Astrocyte of the cerebellum (primary cell): Measurements from ENCODE around the gene TNFRSF4.

Experiments
- DNase-seq: peaks from one replicate; pipeline ENCODE4 v3.0.0-alpha.2; 2011; ENCODE audit warnings: low read depth
- H3K4me3 ChIP-seq: 2 replicates; pipeline ENCODE4 v1.5.1; 2011; ENCODE audit warnings: mild to moderate bottlenecking, low read depth, low read length, moderate library complexity
- in situ Hi-C: cut with HindIII; loops from 2 replicates; pipeline ENCODE4 v1.10.0; 2017; ENCODE audit warnings: low sequenced_read_pairs
- TF ChIP-seq, protein P1 (sequence below): IDR thresholded peaks from 2 replicates; pipeline ENCODE4 v1.5.1; 2012; ENCODE audit warnings: low read length, low read depth, moderate library complexity, mild to moderate bottlenecking; ENCODE audit errors: missing control alignments

TNFRSF4 gene

DNA sequence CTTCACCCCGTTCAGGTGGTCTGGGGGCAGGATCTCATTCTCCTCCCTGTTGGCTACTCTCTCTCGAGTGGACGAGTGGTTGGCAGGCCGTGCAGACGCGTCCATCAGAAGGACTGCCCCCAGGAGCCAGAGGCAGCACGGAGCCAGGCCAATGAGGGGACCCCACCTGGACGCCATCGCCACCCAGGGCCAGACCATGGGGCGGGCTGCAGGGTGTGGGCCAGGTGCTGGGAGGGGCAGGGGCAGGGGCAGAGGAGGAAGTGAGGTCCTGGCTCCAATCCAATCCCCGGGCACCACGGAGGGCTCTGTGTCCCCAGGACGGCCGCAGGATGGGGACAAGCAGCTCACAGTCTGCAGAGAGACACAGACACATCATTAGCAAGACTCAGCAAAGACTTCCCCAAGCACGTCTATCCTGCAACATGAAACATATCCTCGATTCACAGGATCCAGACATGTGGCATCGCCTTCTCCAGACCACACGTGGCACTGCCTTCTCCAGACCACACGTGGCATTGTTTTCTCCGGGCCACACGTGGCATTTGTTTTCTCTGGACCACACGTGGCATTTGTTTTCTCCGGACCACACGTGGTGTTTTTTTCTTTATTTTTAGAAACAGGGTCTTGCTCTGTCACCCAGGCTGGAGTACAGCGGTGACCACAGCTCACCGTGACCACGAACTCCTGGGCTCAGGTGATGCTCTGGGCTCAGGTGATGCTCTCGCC is 14.8 kb upstream of the TNFRSF4 start:
- no peak overlapping the region for H3K4me3 ChIP-seq
- TF ChIP-seq, protein P1, sequence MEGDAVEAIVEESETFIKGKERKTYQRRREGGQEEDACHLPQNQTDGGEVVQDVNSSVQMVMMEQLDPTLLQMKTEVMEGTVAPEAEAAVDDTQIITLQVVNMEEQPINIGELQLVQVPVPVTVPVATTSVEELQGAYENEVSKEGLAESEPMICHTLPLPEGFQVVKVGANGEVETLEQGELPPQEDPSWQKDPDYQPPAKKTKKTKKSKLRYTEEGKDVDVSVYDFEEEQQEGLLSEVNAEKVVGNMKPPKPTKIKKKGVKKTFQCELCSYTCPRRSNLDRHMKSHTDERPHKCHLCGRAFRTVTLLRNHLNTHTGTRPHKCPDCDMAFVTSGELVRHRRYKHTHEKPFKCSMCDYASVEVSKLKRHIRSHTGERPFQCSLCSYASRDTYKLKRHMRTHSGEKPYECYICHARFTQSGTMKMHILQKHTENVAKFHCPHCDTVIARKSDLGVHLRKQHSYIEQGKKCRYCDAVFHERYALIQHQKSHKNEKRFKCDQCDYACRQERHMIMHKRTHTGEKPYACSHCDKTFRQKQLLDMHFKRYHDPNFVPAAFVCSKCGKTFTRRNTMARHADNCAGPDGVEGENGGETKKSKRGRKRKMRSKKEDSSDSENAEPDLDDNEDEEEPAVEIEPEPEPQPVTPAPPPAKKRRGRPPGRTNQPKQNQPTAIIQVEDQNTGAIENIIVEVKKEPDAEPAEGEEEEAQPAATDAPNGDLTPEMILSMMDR = no peak
- no peak for DNase-seq
- in situ Hi-C loops = no loop called here

GRCh38 chr1:1228187-1228586 is 14.2 kb upstream of the TNFRSF4 start:
- in situ Hi-C loops = no loop called here
- H3K4me3 ChIP-seq = no peak overlapping the region
- TF ChIP-seq, protein P1 = no peak
- DNase-seq = no peak

- no peak overlapping the region for H3K4me3 ChIP-seq
- TF ChIP-seq, protein P1 = no peak
- in situ Hi-C loops = no loop called here
- DNase-seq = no peak
These were observed 13.4 kb upstream of the TNFRSF4 start for GRCh38 chr1:1227386-1227785.

- DNase-seq = no peak
- in situ Hi-C loops = no loop called here
- TF ChIP-seq, protein P1 = no peak
- no peak overlapping the region for H3K4me3 ChIP-seq
These were observed 12.8 kb upstream of the TNFRSF4 start for GRCh38 chr1:1226566-1227362.

DNA sequence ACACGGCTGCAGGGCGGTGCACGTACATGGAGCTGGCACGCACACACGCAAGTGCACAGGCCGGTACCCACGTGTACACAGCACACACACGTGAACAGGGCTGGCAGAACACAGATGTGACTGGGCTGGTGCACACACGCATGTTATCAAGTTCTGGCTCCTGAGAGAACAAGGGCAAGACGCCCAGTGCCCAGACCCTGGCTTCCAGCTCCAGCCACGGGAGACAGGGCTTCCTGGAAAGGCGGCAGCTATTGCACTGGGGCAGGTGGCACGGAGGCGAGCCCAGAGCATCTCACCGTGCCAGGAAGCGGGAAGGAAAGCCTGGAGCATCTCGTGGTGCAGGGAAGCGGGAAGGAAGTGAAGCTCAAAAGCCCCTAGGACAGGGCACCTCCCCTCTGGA is 12.0 kb upstream of the TNFRSF4 start:
- TF ChIP-seq, protein P1 = no peak
- no peak overlapping the region for H3K4me3 ChIP-seq
- in situ Hi-C loops = no loop called here
- no peak for DNase-seq

DNA sequence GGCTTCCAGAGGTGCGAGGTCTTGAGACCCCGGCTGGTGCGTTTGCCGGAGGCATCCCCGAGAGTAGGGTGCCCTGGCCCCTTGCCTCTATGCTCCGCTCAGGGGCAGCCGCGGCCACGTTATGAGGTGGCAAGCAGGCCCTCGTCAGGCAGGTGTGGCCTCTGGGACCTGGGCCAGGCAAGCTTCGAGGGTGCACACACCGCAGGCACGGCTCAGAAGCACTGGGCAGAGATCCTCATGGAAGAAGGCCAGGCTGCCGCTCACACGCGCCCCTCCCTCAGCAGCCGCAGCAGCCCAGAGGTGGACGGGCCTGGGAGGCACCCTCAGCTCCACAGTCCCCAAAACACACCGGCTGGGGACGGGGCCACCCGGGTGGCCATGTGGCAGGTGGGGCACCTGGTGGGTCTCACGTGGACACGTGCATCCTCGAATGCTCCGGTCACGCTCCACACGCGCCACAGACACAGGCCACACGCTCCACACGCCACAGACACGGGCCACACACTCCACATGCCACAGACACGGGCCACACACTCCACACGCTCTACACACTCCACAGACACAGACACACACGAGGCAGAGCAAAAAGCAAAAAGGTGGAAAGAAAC is 11.4 kb upstream of the TNFRSF4 start:
- TF ChIP-seq, protein P1 = no peak
- H3K4me3 ChIP-seq = no peak overlapping the region
- no peak for DNase-seq
- in situ Hi-C loops = no loop called here
